A204.1 (cell line): ENCODE results near the gene TSPEAR.
"Not testable (repeated sequence)": the region's sequence is repeated elsewhere in the genome, so short reads cannot be mapped to it uniquely, and the experiment has no call there.

Source experiments
- FAIRE-seq: peaks from 2 replicates; lab custom pipeline; 2012; peaks lifted over from hg19 to GRCh38; lab: Jason Lieb, UNC

Gene TSPEAR

DNA sequence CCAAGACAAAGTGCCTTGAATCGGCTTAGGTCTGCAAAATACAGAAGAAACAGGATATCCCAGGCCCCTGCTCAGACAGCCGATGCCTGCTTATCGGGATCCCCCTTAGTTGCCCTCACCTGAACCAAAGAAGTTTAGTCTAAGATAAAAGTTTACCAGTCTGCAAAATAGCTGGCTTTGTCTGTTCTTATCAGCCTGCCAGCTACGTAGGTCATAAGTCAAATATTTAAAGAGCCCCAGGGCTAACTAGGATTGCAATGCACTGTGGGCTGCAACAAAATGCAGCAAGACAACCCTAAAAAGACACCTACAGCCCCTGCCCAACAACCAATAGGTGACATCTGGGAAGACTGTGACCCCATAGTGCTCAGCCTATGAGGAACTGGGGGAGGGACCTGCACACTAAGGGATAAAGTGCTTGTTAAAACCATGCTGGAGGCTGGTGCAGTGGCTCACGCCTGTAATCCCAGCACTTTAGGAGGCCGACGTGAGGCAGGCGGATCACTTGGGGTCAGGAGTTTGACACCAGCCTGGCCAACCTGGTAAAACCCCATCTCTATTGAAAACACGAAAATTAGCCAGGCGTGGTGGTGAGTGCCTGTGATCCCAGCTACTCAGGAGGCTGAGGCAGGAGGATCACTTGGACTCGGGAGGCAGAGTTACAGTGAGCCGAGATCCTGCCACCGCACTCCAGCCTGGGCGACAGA, 228.6 kb downstream of the TSPEAR start:
- no peak for FAIRE-seq

DNA sequence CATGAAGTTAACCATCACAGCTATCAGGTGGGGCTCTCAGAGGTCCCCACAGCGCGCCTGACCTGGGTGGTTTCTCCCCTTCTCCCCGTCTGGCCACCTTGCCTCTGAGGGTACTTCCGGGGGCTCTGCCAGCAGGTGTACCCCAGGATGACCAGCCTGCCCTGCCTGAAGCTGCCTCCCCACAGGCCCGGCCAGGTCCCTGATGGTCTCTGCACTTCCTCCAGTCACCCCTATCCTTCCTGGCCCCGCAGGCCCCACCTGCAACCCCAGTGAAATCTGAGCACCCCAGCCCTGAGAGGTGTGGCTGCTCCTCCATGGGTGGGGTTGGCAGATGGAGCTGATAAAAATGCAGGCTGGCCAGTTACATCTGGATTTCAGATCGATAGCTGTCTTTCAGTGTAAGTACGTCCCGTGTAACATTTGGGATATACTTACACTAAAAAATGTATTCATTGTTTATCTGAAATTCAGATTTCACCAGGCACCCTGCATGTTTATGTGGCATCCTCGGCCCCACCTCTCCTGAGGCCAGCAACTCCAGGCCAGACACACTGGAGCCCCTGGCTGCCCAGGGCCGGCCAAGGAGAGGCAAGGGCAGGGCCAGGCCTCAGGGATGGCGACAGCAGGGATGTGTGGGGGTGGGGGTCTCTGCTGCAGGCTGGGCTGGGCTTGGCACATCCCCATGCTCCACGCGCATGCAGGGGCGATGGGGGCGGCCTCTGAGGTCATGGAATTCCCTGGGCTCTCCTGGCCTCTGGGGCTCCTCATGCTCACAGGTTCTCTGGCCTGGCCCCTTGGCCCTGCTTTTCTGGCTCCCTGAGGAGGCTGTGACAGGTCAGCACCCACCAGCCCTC, 230.9 kb downstream of the TSPEAR start:
- FAIRE-seq: no peak

DNA sequence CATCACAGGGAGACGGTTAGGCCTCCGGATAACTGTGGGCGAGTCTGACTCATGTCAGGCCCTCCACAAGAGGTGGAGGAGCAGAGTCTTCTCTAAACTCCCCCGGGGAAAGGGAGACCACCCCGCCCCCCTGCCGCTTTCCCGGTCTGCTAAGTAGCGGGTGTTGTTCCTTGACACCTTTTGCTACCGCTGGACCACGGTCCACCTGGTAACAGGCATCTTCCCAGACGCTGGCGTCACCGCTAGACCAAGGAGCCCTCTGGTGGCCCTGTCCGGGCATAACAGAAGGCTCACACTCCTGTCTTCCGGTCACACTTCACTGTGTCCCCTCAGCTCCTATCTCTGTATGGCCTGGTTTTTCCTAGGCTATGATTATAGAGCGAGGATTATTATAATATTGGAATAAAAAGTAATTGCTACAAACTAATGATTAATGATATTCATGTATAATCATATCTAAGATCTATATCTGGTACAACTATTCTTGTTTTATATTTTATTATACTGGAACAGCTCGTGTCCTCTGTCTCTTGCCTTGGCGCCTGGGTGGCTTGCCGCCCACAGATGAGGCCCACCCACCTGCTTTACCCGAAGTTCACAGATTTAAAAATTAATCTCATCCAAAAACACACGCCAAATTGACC, 231.7 kb downstream of the TSPEAR start:
- not testable (repeated sequence) for FAIRE-seq

DNA sequence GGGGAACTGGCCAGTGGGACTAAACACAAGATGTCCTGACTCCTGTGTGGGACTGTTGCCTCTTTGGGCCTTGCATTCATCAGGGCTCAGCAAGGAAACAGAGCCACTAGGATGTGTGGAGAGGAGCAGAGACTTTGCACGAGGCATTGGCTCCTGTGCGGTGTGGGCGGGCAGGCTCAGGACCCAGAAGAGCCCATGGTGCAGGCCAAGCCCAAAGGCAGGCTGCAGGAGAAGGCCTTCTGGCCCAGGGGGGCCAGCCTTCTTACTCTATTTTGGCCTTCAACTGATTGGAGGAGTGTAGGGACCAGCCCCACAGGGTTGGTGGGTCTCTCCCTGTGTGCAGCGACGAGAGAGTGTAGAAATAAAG, 232.6 kb downstream of the TSPEAR start:
- FAIRE-seq: no peak

DNA sequence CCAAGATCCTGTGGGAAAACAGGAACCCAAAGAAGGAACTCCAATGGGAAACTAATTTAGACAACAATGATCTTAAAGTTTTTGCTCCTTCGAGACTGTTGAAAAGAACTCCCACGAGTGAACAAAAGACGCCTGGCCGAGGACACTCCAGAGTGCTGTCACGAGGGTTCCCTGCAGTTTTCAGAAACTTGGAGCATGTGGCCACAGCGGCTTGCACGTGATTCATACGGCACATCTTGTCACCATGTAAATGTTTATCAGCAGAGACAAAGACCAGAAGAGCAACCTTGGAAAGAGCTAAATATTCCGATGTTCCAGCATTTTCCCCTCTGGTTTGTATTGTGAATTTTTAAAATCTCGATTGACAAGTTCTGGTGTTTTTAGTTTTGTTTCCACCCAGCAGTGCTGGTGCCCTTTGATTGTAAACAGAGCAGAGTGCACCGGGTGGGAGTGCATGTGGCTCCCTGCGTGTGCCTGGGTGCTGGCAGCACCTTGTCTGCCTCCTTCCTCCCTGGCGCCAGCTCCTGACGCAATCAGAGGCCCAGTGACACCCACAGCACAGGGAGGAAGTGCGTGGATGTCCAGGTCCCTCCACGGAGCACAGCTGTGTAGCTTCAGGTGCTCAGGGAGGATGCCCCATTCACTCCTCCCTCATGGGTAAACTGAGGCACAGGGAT, 233.1 kb downstream of the TSPEAR start:
- FAIRE-seq: no peak

DNA sequence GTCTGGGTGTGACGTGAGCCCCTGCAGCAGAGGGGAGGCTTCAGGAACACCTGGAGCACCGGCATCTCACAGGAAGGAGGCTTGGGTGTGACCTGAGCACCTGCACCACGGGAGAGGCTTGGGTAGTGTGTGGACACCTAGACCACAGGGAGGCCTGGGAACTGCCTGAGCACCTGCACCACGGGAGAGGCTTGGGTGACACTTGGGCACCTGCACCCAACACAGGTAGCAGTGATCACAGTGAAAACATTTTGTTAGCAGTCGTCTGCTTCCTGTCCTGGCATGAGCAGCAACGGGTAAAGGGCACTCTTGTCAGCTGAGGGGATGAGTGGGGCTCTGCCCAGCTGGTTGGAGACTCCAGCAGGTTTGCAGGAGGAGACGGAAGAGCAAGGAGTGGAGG, 233.7 kb downstream of the TSPEAR start:
- no peak for FAIRE-seq

DNA sequence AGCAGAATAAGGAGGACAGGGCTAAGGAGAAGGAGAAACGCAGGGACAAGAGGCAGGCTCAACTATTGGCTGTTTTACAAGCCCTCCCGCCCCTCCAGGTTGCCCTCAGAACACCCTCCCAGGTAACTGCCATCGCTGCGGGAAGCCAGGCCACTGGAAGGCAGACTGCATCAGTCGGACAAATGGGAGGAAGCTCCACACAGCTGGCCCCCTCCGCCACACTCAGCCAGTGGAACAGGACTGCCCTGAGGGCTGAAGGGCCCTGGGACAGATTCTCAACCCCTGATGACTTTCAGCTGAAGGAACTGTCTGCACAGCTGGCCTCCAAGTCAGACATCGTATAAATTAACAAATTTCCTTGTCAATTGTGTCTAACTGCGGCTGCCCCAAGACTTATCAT, 234.2 kb downstream of the TSPEAR start:
- FAIRE-seq: no peak

DNA sequence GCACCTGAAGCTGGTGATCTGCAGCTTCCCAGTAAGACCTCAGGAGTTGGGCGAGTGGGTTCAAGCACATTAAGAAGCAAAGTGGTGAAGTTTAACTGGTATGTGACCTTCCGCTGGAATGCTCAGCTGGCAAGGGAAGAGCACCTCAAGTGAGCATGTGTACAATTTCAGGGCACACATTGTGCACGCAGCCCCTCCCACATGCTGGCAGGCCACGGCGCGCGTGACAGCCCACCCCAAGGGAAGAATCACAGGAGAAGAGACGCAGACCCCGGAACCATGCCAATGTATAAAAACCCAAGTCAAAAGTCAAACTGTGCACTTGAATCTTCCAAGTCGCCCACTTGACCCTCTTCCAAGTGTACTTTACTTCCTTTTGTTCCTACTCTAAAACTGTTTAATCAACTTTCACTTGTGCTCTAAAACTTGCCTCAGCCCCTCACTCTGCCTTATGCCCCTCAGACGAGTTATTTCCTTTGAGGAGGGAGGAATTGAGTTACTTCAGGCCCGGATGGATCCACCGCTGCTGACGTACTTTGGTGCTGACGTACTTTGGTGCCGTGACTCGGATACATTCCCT, 236.0 kb downstream of the TSPEAR start:
- FAIRE-seq: no peak

DNA sequence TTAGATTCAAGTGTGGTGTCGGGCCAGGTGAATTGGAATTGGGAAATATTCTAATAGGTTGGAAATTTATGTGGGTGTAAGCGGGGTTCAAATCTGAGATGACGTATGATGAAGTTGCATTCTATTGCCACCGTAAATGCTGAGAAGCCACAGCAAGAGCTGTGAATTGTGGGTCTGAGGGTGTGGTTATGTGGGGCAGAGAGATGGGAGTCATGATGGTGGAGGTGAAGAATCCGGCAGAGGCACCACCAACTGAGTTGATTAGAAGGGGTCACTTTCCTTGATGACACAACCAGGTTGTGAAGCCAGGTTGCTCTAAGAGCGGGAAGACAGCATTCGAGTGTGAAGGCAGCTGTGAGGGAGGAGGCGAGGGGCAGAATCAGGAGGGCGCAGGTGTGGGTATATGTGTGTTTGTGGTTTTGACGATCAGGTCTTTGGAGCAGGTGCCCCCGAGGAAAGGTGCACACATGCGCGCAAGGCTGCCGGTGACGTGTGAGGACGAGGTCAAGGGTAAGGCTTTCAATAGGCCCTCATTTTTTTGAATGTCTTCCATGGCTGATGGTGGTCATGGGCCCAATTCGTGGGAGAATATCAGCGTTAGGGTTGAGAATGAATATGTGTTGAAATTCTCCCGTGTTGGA, 237.3 kb downstream of the TSPEAR start:
- FAIRE-seq: no peak

DNA sequence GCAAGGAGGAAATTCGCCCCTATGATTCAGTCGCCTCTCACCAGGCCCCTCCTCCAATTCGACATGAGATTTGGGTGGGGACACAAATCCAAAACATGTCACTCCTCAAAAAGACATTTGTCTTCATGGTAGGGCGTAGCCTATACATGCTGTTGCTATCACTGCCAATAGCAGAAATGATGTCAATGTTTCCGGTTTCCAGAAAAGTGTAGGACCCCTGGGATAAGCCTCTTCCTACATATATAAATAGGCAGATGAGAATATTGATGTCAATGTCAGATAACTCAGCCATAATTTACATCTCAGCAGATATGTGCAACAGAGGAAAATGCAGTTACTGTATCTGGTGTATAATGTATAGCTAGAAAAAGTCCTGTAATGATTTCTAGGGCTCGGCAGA, 239.4 kb downstream of the TSPEAR start:
- FAIRE-seq: no peak

DNA sequence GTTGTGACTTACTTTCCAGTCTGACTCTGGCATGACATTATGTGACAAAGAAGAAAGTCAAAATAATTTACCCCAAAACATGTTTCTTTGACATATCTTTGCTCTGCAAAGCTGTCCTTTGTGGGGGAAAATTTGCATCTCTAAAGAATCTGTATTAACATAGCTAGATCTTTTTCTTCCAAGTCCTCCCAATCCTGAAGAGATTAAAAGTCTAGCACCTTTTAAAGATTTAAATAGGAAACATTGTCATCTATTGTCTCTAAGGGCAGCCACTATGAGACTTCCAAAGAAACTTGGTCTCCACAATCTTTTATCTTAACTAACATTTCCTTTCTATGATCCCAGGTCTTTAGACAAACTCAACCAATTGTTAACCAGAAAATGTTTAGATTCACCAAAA, 240.0 kb downstream of the TSPEAR start:
- no peak for FAIRE-seq

DNA sequence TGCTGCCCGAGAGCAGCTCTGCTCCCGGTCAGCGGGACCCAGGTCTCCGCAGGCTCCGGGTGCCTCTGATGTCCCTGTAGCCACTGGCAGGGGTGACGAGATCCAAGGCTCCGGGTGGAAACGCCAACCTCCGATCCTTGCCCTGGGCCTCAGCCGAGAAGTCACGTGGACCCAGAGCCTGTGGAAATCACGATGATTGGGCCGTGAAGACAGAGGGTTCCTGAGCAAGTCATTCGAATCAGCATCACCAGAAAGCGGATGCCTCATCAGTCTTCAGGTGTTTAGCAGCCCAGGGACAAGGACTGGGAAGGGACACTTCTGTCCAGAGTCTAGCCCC, 243.5 kb downstream of the TSPEAR start:
- no peak for FAIRE-seq

DNA sequence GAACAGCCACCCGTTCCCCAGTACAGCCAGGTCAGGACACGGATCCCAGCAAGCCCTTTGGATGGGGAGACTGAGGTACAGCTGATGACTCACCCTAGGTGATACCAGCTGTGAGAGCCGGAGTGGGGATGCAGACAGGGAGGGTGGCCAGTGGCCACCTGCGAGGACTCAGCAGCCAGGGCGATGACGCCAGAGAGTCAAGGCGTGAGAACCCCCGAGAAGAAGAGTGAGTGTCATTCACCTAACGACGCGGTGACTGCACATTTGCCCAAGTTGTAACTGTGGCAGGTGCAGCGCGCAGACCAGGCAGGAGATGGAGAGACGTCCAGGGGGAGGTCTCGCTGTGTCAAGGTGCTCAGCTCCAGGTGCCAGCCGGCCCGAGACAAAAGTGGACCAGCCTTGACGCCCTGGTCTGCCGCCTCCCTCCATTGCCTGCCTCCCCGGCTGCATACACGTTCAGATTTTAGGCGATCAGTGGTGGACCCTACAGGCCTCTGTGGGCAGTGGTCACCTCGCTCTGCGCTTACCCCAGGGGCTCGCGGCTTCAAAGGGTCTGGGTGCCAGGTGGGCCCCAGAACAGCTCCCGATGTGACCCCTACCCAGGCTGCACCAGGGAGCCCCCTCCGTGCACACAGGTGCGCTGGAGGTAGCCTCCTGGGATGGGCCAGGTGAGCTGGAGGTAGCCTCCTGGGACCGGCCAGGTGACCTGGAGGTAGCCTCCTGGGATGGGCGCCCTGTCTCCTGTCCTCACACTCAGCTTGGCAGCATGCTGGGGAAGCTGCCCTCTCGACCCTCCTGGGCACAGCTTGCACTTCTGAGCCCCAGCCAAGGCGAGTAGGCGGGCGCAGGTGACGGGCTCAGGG, 244.1 kb downstream of the TSPEAR start:
- no peak for FAIRE-seq

DNA sequence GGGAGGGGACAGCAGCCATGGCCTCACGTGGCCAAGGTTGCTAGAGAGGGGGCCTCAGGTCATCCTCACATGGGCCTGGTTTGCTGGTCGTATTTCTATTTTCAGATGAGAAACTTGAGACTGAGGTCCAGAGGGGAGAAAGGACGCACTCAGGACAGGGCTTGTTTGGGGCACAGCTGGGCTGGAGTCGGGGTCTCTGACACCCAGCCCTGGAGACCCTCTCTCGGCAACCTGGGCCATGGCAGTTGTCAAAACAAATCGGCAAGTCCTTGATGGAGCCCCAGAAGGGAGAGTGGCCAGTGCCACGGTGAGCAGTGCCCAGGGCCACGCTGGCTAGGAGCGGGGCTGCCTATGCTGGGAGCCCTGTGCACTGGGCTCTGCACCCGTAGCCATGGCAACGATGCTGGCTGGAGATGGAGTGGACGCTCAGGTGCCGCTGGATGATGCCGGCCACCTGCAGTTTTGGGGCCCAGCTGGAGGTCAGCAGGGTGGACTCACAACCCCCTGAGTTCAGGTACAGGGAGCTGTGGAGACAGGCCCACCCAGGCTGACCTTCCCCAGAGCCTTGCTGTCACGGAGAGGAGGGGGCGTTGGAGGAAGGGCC, 244.9 kb downstream of the TSPEAR start:
- FAIRE-seq: no peak

DNA sequence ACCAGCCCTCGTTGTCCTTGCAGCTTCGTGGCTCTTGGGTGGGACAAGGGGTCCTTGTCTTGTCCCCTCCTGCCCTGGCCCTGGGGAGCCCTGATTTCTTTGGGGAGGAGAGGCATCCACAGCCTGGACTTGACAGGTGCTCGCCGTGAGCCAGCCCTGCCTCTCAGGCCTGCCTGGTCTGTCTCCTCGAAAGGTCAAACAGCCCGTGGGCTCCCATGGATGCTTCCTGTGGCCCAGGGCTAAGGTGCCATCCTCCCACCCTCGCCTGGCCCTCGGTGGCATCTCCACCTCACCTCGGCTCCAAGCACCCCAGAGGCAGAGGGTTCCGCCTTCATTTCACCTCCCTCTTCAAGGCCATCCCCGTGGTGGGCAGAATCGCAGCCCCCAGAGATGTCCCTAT, 247.0 kb downstream of the TSPEAR start:
- FAIRE-seq: no peak

DNA sequence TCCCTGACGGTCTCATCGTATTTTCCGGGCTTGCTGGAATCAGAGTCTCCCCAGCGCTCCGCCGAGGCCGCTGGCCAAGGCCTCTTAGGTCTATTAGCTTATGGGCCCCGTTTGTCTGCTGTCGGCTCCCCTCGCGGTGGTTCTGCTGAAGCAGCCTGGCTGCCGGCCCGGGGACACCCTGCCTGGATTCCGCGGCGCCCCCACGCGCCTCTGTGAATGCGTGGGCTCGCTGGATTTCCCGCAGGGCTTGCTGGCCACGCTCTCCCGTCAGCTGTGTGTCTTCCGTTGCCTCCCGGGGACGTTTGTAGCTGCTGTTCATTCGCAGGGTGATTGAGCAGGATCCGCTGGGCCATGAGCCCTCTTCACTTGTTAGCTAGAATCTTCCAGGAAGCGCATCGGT, 247.6 kb downstream of the TSPEAR start:
- FAIRE-seq: no peak

DNA sequence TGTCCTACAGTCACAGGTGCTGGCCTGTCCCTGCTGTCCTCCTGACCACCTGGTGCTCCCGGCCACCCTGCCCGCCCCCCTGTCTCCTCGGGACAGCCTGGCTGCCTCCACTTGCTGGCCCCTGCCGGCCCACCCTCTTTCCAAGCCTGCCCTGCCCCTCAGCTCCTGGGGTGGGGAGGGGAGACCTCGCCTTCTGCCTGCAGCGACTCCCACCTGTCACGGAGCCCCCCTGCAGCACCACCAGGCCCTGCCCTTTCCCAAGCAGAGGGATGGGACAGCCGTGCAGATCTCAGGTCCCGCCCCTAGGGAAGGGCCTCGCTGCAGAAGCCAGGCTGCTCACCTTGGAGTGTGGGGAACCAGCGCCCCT, 248.6 kb downstream of the TSPEAR start:
- no peak for FAIRE-seq

DNA sequence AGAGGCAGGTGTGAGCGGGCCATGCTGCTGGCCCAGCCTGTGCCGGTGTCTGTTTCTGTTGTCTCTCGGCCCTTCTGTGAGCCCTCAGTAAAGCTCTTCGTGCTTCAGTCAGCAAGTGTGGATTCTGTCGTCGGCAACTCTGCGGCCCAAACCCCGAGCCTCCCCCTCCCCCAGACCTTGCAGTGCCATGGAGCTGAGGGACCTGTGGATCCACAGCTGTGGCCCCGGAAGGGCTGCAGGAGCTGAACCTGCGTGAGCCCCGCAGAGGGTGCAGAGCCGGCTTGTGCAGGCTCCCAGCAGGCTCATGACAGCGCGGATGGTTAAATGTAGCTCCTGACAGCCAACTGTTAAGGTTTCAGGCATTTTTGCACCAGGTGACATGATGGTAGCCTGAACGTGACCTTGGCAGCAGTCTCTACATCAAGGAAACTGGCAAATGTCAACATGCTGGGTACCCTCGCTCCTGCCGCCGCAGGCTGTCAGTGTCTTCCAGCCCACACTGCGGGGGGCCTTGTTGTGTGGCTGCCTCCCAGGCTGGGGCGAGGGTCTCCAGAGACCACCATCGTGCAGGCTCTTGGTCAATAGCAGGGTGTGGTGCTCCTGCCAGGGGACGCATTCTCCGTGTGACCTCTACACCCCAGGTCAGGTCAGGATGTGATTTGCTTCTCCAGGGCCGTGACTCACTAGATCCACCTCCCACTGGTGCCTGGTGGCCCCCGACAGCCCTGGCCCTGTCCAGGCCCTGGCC, 249.1 kb downstream of the TSPEAR start:
- no peak for FAIRE-seq

DNA sequence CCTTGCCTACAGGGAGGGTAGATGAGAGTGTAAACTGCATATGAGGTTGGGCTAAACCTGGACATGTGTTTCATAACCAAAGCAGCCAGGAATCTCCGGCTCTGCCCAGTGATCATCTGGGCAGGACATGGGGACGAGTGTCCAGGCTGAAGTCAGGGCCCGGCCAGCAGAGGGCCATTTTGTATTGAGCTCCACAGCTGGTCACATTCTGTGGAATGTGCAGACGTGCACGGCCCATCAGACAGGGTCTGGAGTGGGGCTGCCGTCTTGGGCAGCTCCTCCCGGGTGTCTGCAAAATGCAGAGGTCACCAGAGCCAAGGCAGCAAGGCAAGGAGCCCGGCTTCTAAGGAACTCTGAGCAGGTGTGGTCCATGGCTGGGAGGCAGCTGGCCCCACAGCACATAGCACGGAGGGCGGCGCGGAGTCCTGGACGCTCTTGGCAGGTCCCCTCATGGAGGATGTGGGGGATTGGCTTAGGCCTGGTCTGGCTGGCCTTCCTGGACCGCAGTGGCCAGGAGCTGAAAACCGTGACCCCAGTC, 249.8 kb downstream of the TSPEAR start:
- no peak for FAIRE-seq

DNA sequence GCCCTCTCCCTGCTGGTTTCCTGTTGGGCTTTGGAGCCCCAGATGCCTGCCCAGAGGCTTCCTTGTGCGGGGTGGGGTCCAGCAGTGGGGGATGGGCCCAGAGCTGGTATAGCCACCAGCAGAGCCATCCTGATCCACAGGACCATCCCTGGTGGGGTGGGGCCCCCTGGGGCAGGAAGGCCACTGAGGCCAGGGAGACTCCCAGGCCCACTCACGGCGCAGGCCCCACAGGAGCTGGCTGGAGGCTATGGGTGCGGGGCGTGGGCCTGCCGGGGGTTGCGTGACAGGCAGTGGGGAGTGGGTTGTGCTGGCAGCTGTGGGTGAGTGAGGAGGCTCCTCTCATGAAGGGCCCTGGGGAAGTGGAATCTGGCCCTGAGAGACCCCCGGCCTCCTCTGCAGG, 250.4 kb downstream of the TSPEAR start:
- FAIRE-seq: no peak
